ENCODE measurements around the gene TREH.
"Not testable (repeated sequence)": the region's sequence is repeated elsewhere in the genome, so short reads cannot be mapped to it uniquely, and the experiment has no call there.

Gene TREH

DNA sequence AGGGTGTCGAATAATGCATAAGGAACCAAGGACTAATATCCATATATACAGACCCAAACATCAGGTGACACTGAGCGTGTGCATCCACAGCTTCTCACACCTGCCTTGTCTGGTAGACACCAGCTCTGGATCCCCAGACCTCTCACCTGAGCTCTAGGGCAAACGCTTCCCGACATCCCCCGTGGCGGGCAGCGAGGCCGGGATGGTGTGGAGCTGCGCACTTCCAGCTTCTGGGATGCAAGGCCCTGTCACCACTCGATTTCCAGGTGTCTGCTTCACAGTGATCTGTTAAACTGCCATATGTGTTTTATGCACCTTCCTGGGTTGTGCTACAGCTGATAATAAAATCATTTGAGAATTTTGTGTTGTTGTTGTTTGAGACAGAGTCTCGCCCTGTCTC is 15.3 kb upstream of the TREH start:
- DNase-seq: no peak

DNA sequence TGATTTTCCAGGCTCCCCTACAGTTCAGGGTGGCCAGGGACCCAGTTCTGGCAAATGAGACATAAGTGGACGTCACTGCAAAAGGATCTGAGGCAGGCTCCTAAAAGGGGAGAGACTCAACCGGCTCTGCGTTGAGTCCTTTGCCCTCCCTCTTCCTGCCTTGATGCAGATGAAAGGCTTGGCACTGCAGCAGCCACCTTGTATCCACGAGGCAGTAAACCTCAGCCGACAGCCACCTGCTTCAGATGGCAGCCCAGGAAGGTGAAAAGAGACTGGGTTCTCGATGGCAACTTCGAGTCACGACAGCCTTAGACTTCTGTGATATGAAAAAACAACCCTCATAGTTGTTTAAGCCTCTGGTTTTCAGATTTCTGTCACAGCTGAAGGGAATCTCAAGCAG is 14.7 kb upstream of the TREH start:
- DNase-seq: no peak

DNA sequence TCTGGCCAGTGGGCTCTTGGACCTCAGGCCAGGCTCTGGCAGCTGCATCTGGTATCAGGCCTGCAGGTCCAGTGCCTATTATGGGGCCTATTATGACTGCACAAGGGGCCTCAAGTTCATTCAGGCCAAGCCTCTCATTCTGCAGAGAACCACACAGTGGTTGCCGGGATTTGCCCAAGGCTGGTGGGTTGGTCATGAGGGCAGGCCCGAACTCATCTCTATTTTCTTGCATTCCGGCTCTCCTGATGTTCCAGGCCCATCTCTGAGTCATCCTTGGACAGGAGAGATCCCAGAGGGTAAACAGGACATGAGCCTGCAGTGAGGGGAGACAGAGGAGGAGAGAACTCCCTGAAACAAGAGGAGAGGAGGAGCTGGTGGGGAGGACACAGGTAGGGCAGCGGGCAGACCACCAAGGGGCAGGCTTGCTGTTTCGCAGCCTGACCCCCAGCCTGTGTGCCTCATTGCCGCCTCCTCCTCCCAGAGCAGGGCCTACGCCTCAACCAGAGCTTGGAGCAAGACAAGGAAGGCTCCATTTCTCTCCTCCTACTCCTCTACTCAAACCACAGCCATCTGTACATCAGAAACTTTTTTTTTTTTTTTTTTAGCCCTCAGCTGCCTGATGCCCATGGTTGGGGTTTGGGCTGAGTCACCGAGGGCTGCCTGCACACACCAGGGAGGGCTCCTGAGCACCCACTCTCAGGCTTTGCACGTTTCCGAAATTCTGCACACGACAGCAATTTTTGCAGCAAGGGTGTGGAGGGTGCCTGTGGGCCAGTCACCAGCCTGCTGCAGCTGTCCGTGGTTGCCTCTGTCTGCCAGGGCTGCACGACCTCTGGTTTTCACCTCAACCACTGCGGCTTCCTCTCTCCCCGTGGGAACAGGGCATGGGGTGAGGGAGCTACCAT is 12.7 kb upstream of the TREH start:
- DNase-seq: peak; percentile 55

DNA sequence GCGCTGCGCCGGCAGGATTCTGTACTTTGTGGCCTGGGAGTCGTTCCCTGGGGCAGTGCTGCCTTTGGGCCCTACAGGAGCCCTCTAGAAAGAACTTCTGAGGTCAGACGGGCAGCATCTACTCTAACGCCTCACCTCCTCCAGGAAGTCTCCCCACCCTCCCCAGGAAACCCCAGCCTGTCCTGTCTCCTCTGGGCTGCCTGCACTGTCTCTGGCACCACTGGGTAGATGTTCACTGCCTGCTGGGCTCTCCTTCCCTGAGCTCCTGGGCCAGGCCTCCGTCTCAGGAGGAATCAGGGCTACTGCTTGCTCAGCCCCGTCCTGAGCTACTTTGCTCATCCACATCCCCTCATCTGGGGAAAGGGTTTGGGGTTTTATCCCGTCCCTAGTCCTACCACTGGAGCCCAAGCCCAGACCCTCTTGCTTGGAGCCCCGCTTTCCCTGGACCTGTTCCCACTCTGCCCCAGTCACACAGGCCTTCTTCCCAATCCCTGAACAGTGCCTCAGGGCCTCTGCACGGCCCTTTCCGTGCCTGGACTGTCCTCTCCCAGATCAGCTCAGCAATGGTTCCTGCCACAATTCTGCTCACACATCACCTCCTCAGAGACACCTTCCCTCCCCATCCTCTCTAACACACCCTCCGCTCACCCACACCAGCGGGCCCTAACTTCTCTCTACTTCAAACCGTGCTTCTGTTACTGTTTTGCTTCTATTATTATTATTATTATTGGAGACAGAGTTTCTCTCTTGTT is 11.3 kb upstream of the TREH start:
- no peak for DNase-seq

DNA sequence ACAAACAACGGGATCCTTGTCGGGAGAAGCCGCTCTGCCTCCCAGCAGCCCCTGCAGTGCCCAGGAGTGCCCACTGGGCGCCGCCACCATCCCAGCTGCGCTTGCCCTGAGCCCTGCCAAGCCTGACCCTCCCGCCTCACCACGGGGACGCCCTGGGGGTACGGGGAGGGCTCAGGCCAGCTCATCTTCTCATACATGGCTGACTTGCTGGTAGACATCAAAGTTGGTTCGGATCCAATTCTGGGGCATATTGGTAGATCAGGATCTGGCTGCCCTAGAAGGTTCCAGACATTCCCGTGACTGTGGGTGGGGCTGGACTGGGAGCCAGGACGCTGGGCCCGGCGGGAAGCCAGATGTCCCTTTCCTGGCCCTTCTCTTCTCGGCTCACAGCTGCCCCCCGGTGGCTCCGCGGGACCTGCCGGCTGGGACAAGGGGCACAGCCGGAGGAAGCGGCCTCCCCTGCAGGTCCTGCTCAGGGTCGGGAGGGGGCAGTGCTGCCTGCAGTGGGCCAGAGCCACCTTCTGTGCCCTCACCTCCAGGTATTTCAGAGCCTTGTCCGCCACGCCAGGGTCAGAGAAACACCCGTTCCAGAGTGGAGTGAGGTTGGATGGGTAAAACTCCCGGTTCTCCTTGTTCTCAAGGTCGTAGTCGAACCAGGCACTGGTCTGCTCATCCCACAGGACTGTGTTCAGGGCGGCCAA is 10.6 kb upstream of the TREH start:
- DNase-seq: peak; percentile 76

DNA sequence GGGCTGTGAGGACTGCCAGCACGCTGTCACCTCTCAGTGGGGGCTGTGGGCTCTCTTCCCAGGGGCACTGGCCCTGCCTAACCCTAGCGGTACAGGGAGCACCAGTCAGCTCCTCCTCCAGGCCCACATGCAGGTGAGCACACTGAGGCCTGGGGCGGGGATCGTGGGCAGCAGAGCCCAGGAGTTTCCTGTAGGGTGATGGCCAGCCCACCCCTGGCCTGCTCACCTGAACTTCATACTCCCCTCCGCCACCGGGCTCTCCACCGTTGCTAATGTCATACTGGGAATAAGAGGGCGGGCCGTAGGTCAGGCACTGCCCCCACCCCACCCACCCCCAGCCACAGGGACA is 10.0 kb upstream of the TREH start:
- no peak for DNase-seq

DNA sequence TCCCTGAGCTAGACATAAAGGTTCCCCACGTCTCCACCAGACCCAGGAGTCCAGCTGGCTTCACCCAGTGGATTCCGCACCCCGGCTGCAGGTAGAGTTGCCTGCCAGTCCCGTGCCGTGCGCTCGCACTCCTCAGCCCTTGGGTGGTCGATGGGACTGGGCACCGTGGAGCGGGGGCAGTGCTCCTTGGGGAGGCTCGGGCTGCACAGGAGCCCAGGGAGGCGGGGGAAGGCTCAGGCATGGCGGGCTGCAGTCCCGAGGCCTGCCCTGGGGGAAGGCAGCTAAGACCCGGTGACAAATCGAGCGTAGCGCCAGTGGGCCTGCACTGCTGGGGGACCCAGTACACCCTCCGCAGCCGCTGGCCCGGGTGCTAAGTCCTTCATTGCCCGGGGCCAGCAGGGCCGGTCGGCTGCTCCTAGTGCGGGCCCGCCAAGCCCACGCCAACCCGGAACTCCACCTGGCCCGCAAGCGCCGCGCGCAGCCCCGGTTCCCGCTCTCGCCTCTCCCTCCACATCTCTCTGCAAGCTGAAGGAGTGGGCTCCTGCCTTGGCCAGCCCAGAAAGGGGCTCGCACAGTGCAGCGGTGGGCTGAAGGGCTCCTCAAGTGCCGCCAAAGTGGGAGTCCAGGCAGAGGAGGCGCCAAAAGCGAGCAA is 9.5 kb upstream of the TREH start:
- DNase-seq: no peak

DNA sequence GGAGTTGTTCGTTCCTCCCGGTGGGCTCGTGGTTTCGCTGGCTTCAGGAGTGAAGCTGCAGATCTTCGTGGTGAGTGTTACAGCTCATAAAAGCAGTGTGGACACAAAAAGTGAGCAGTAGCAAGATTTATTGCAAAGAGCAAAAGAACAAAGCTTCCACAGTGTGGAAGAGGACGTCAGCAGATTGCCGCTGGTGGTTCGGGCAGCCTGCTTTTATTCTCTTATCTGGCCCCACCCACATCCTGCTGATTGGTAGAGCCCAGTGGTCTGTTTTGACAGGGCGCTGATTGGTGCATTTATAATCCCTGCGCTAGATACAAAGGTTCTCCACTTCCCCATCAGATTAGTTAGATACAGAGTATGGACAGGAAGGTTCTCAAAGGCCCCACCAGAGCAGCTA is 8.9 kb upstream of the TREH start:
- not testable (repeated sequence) for DNase-seq

DNA sequence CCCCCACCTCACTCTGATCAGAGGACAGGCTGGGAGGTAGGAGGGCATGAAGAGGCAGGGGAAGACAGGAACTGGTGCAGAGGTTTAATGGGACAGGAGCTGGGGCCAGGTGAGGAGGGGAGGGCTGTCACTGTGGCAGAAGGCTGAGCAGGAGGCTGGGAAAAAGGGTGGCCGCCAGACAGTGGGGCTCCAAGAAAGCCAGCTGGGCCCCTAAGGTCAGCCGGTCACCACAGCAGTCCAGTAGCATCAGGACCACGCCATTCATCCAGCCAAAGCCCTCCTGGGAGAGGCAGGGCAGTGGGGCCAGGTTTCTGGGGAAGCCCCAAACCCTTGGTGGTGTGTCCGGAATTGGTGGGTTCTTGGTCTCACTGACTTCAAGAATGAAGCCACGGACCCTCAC is 8.5 kb upstream of the TREH start:
- no peak for DNase-seq

DNA sequence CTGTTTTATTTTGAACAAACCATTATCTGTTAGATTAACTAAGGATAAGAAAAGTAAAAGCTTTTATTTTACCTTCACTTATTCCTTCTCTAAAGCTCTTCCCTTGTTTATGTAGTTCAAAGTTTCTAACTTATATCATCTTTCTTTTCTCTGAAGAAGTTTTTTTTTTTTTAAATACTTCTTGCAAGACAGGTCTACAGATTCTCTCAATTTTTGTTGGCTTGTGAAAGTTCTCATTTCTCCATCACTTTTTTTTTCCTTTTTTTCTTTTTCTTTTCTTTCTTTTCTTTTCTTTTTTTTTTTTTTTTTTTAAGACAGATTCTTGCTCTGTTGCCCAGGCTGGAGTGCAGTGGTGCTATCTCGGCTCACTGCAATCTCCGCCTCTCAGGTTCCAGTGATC is 4.7 kb upstream of the TREH start:
- DNase-seq: no peak

DNA sequence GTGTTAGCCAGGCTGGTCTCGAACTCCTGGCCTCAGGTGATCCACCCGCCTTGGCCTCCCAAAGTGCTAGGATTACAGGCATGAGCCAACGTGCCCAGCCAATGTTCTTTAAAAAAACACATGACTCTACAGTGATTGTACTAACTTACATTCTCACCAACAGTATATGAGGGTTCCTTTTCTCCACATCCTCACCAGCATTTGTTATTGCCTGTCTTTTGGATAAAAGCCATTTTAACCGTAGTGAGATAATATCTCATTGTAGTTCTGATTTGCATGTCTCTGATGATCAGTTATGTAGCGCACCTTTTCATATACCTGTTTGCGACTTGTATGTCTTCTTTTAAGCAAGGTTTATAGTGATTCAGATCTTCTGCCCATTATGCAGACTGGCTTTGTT is 3.5 kb upstream of the TREH start:
- not testable (repeated sequence) for DNase-seq

DNA sequence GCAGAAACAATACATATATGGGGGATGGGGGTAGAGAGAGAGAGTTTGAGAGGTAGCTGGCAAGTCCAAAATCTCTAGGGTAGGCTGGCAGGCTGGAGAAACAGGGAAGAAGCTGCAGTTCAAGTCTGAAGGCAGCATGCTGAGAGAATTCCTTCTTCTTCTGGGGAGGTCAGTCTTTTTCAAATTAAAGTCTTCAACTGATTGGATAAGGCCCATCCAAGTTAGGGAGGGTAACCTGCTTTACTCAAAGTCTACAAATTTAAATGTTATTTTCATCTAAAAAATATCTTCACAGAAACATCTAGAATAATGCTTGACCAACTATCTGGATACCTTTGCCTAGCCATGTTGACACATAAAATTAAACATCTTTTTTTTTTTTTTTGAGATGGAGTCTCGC is 2.9 kb upstream of the TREH start:
- DNase-seq: no peak

DNA sequence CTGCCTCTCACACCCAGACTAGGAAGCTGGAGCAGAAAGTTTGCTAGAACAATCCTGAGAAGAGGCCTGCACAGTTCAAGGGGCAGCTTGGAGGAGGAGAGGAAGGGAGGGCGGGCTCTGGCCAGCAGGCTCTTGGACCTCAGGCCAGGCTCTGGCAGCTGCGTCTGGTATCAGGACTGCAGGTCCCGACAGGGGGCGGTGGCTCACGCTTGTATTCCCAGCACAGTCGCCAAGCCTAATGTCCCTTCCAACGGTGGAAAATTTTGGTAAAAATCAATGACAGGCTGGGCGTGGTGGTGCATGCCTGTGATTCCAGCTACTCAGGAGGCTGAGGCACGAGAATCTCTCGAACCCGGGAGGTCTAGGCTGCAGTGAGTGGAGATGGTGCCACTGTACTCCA is 542 bp downstream of the TREH start:
- not testable (repeated sequence) for DNase-seq

DNA sequence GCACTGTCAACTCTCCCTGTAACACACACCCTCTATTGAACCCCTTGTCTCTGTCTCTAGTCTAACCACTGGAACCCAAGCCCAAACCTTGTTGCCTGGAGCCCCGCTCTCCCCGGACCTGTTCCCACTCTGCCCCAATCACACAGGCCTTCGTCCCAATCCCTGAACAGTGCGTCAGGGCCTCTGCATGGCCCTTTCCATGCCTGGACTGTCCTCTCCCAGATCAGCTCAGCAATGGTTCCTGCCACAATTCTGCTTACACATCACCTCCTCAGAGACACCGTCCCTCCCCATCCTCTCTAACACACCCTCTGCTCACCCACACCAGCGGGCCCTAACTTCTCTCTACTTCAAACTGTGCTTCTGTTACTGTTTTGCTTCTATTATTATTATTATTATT is 1.5 kb downstream of the TREH start:
- no peak for DNase-seq

DNA sequence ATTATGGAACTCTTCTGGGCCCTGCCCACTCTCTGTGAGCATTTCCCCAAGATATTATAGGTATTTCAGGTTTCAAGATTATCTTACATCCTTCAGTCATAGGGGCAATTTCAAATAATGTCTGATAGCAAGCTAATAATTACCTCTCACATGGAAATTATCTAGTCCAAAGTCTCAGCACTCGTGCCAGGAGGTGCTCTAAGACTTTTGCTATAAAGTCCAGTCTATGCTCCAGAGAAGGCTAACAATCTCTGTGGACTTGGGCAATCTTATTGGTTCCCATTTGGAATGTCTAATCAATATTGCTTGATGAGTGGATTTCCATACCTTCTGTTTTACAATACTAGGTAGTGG is 5.4 kb downstream of the TREH start:
- DNase-seq: no peak

DNA sequence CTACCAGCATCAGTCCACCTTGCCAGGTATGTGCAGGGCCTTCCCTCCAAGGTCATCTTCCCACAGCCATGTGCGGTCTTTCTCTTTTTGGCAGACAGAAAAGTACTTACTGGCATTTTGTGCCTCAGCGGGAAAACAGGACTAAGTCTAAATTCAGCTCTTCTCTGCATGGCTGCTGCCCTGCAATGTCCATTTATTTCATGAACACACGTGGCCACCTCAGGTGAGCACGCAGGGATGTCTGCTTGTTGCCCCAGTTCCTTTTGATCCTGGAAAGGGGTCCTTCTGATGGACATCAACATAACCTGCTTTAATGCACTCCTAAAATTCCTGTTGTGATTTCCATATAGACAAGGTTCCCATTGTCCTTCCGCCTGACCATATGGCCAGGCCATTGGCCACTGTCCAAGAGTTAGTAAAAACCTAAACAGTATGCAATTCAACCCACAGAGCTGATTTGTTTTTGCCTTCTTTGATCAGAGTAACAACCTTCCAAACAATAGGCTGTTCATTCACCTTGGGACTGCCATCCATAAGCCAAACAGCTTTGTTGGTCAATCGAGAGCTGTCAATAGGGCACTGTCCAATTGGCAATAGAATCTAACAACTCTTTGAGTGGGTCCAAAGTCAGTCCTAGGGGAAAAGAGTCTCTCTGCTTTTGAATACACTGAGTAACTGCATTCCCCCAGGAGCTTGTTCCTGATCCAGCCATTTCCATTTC is 5.9 kb downstream of the TREH start:
- no peak for DNase-seq

DNA sequence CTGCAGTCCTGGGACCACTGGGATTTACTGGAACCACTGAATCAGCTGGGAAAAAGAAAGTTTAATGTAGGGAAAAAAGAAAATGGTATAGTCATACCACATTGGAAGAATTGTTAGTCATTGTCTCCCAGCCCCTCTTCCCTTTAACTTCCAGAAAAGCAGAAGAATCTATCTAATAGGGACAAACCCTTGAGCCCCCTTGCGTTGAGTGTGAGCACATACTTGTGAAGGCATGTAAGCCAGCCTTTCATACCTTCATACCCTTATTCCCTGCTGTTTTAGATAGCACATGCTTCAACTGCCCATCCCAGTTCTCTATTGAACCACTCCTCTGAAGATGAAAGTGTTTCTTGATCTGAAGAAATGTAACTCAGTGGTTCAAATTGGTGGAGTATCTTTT is 6.6 kb downstream of the TREH start:
- DNase-seq: no peak

DNA sequence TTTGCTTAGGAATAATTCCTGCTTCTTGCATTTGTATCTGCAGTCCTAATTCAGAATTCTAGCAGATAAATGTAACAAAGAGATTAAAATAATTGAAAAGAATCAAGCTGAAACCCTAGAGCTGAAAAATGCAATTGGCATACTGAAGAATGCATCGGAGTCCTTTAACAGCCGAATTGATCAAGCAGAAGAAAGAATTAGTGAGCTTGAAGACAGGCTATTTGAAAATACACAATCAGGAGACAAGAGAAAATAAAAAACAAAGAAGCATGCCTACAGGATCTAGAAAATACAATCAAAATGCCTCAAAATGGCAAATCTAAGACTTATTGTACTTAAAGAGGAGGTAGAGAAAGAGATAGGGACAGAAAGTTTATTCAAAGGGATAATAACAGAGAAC is 8.2 kb downstream of the TREH start:
- DNase-seq: no peak

DNA sequence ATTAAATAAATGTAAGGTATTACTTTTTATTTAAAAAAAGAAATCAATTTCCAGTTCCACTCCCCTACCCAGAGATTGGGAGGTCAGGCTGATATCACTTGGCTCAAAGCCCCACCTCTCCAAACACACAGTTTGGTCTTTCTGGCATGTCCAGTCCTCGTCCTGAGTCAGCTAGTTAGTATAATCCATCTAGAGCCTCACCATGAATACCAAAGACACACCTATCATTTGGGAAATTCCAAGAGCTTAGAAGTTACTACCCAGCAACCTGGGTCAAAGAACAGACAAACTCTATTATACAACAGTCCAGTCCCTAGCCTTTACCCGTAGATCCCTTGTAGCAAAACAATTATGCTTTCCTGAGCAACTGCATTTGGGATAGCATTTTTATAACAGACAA is 9.4 kb downstream of the TREH start:
- no peak for DNase-seq

DNA sequence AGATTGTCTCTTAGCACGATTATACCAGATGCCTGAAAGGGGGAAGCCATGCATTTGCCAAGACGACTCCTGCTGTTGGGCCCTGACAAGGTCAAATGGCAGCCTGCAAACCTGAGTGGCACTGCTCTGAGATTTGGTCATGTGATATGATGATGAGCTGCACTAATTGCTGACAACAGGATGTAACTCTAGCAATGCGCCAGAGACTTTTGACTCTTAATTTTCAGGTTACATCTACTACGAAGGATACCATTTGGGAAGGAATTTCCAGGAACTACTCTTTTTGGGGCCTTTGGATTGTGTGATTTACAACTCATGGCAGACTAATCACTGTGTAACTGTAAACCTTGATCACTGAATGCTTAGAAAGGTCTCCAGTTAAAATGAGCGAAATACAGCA is 13.1 kb downstream of the TREH start:
- no peak for DNase-seq

DNA sequence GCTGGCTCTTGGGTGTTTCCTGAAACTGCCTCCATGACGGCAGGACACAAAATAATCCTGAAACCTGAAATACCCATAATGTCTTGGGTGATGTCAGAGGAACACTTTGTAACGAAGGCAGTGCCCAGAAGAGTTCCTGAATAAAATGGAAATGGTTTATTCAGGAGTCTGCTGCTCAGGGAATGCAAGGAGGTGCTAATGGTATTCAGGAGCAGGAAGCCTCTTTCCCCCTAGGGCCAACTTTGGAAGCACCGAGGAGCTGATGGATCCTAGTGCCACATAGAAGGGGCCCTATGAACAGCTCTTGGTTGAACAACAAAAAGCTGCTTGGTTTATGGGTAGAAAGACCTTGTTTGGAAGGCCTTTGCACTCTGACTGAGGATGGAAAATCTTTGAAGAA is 15.5 kb downstream of the TREH start:
- DNase-seq: no peak

DNA sequence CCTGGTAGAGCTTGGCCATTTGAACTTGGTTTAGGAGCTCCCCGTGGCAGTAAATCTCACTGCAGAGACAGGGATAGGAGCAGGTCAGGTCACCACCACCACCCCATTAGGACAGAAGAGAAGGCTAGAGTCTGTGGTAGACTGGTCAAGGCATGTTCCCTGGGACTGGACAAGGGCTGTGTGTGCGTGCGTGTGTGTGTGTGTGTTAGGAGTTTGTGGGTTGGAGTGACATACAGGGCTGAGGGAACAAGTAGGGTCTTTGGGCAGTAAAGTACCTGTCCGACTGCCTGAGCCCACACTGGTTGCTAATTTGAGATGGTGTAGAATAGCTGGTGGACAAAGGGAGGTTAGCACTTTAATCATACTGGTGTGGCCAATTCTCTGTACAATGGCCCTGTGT is 16.1 kb downstream of the TREH start:
- DNase-seq: no peak
